Activated CD8-positive, alpha-beta memory T cell treated with anti-CD3 and anti-CD28 coated beads for 36 hours (primary cell): ENCODE measurements around the gene PTPN11. TPM values are rescaled to one million over a fixed set of nuclear protein-coding genes. Genes with fewer than 3 reads are reported as not detected.

Experiments used
- total RNA-seq, 2 experiments: library from RNA; stranded (reverse); gene quantifications; one replicate each; pipeline ENCODE4 v1.2.3, GENCODE V29; 2021

The PTPN11 gene
- total RNA-seq, 2 experiments from 2014 or later, result 183 to 191 TPM

Other genes starting within 250 kb of the PTPN11 start
- gene HECTD4, start 36.5 kb upstream of the PTPN11 start, total RNA-seq, result 10 to 100 TPM; 23.4 to 29.0 TPM
- 1,000 to 10,000 TPM; 1,975 to 1,992 TPM for gene RPL6, start 9.3 kb upstream of the PTPN11 start, total RNA-seq